Cardiac muscle cell (in vitro differentiated cells and primary cell): ENCODE results near the gene NBPF1. TPM values are rescaled to one million over a fixed set of nuclear protein-coding genes. Genes with fewer than 3 reads are reported as not detected.
"Not testable (repeated sequence)": the region's sequence is repeated elsewhere in the genome, so short reads cannot be mapped to it uniquely, and the experiment has no call there.

Experiments used
- DNase-seq, 2 donors: peaks; one replicate each; pipeline versions ENCODE4 v3.0.0 to v3.0.0-alpha.2; 2010 to 2017; ENCODE audit warnings: low read depth in 1 of 2, low spot score in 1 of 2
- H3K27ac ChIP-seq: fragments of 200-600 bp; sonication (generic); 2 replicates; pipeline ENCODE4 v1.5.1; 2016
- H3K27me3 ChIP-seq: fragments of 200-600 bp; sonication (generic); 2 replicates; pipeline ENCODE4 v1.6.0; 2016; ENCODE audit warnings: control low read depth
- H3K36me3 ChIP-seq: fragments of 200-600 bp; sonication (generic); 2 replicates; pipeline ENCODE4 v1.5.1; 2016; ENCODE audit warnings: control low read depth
- H3K4me1 ChIP-seq: fragments of 200-600 bp; sonication (generic); 2 replicates; pipeline ENCODE4 v1.8.1; 2017; ENCODE audit warnings: low read depth, mild to moderate bottlenecking, mixed run types
- H3K4me3 ChIP-seq: fragments of 200-600 bp; sonication (generic); 2 replicates; pipeline ENCODE4 v1.5.1; 2016; ENCODE audit warnings: mild to moderate bottlenecking
- H3K9me3 ChIP-seq: fragments of 200-600 bp; sonication (generic); 2 replicates; pipeline ENCODE4 v1.5.1; 2017; ENCODE audit warnings: low read depth, mild to moderate bottlenecking, control low read depth
- polyA plus RNA-seq: library from polyadenylated mRNA; unstranded; fragments of >200 nt; fragmentation: Nextera tagmentation; extraction: Ambion mirVana; gene quantifications from 2 replicates; pipeline ENCODE4 v1.2.1, GENCODE V29; 2016
- total RNA-seq: library from RNA; depleted of rRNA; stranded (reverse); fragments of >200 nt; gene quantifications from 2 replicates; pipeline ENCODE4 v1.2.3, GENCODE V29; 2016
- TF ChIP-seq, protein P1 (sequence below): IDR thresholded peaks from 2 replicates; pipeline ENCODE4 v1.5.1; 2012; ENCODE audit warnings: low read depth, mild to moderate bottlenecking, low read length

Gene NBPF1
- total and polyA plus RNA-seq, 2 experiments from 2014 or later, result 42.8 to 57.6 TPM

DNA sequence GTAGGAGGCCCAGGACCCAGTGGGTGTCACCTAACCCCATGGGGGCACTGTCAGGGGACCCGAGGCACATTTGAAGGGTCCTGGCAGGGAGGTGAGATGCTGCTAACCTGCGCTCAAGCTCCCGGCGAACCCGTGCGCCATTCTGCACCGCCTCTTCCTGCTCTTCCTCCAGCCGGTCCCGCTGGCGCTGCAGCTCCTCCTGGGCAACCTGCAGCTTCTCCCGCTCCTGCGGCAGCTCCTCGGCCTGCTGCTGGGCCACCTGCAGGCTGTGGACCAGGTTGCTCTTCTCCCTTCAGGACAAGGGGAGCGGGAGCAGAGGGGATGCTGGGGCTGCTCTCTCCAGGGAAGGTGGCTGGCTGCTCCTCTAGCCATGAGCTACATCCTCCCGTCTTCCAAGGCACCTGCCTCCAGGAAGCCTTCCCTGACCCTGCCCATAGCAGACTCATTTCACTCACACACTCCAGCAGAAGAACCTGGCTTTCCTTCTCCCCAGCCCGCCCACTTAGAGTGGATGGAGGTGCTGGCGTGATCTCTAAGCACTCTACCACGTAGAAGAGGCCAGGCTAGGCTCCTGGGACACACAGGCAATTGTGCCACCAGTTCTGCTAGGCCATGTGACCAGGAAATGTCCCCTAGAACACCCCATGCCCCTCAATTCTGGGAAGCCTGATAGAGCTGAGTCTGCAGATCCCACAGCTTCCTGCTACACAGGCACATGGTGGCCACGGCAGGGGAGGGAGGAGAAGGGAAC, 15.2 kb upstream of the NBPF1 start:
- no peak for DNase-seq
- H3K4me1 ChIP-seq, result no peaks in the 10 kb centered on the region

GRCh38 chr1:16626409-16626983, 13.1 kb upstream of the NBPF1 start:
- not testable (repeated sequence) for DNase-seq, H3K27me3 ChIP-seq, H3K4me3 ChIP-seq, H3K9me3 ChIP-seq, H3K4me1 ChIP-seq, H3K27ac ChIP-seq
- peaks cover 70% of the 10 kb centered on the region for H3K36me3 ChIP-seq

More for the DNA sequence above, 15.2 kb upstream of the NBPF1 start:
- peaks cover 76% of the 10 kb centered on the region for H3K36me3 ChIP-seq
- H3K27me3 ChIP-seq, result no peaks in the 10 kb centered on the region
- no peak overlapping the region for H3K27ac ChIP-seq
- no peaks in the 10 kb centered on the region for H3K9me3 ChIP-seq
- TF ChIP-seq, protein P1, sequence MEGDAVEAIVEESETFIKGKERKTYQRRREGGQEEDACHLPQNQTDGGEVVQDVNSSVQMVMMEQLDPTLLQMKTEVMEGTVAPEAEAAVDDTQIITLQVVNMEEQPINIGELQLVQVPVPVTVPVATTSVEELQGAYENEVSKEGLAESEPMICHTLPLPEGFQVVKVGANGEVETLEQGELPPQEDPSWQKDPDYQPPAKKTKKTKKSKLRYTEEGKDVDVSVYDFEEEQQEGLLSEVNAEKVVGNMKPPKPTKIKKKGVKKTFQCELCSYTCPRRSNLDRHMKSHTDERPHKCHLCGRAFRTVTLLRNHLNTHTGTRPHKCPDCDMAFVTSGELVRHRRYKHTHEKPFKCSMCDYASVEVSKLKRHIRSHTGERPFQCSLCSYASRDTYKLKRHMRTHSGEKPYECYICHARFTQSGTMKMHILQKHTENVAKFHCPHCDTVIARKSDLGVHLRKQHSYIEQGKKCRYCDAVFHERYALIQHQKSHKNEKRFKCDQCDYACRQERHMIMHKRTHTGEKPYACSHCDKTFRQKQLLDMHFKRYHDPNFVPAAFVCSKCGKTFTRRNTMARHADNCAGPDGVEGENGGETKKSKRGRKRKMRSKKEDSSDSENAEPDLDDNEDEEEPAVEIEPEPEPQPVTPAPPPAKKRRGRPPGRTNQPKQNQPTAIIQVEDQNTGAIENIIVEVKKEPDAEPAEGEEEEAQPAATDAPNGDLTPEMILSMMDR, result no peak
- H3K4me3 ChIP-seq, result no peak overlapping the region

DNA sequence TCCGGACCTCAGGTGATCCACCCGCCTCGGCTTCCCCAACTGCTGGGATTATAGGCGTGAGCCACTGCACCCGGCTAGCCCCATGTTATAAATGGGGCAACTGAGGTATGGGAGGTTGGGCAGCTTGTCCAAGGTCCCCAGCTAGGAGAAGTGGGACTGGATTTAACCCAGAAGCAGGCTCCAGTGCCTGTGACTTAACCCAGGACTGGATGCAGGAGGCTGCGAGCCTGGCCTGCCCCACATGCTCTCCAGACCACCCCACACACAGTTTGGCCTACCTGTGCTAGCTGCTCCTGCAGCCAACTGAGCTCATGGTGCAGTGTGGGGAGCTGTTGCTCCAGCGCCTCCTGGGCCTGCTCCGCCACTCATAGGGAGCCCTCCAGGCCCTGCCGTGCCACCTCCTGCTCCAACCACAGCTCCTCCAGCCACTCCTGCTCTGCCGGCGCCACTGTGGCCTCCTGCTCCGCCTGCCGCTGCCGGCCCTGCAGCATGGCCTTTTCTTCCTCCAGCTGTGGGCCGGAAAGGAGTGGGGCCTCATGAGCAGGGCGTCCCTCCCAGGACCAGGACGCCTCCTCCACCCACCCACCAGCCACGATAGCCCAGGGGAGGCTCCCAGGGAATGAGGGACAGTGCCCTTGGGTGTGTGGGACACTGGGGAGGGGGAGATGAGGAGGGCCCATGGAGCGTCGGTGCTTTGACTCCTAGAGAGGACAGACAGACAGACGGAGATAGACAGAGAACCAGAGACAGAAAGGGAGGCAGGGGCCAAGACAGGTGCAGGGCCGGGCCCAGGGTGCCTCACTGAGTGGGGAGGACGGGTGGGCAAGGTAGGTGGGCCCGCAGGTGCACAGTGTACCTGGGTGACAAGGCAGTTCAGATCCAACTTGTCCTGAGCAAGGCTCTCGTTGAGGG, 12.4 kb upstream of the NBPF1 start:
- no peak for DNase-seq
- no peak overlapping the region for H3K4me3 ChIP-seq
- no peaks in the 10 kb centered on the region for H3K27me3 ChIP-seq
- H3K4me1 ChIP-seq, result no peaks in the 10 kb centered on the region
- TF ChIP-seq, protein P1, result no peak
- H3K36me3 ChIP-seq, result peaks cover 62% of the 10 kb centered on the region
- H3K27ac ChIP-seq, result no peak overlapping the region
- no peaks in the 10 kb centered on the region for H3K9me3 ChIP-seq

DNA sequence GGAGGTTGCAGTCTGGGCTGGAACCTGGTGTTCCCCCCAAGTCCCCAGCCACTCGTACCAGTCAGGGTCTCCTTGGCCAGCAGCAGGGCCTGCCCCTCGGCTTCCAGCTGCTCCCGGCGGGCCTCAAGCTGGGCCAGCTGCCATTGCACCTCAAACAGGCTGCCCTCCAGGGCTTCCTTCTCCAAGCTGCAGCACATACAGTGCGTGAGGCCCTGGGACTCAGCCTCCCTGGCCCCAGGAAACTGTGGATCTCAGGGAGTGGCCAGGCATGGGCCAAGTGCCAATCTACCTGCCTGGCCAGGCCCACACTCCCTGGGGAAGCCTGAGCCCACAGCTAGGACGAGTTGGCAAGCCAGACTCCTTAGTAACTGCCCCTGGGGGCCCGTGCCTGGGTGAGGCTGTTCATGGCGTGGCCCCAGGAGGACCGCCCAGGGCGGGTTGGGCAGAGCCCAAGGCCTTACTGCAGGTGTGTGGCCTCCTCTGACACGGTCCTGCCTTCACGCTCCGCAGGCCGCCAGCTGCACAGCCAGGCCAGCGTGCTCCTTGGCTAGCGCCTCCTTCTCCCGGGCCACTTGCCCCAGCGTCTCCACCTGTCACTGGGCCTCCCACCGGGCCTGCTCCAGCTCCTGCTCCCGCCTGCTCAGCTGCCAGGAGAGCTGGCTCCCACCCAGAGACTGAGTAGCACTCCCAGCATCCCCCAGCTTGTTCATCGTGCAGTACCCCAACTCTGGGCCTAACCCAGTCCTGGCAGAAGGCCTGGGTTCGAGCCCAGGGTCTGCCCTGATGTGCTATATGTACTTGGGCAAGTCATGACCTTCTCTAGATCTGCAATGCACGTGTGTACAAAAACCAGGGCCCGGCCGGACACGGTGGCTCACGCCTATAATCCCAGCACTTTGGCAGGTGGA, 10.7 kb upstream of the NBPF1 start:
- H3K4me1 ChIP-seq, H3K4me3 ChIP-seq, H3K27me3 ChIP-seq, DNase-seq, H3K9me3 ChIP-seq, H3K27ac ChIP-seq: not testable (repeated sequence)
- peaks cover 49% of the 10 kb centered on the region for H3K36me3 ChIP-seq

DNA sequence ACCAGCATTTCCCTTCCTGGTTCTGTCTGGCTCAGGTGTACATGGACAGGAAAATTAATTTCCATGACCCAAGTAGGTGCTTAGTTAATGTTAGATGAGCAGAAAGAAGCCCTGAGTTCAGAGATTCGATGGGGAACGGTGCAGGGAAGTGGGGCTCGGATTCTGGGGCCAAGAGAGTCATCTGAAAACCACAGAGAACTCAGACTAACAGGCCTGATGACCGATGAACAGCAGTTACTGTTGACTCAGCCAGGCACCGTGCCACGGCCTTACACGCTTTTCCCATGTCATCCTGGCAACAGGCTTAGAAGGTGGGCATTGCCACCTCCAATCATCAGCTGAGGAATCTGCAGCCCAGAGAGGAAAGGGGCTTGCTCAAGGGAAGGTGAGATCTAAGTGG, 10.0 kb upstream of the NBPF1 start:
- not testable (repeated sequence) for H3K27ac ChIP-seq, H3K4me1 ChIP-seq, H3K27me3 ChIP-seq, H3K4me3 ChIP-seq, H3K9me3 ChIP-seq
- peak in 1 of 2 donors; percentile 54 for DNase-seq
- H3K36me3 ChIP-seq, result peaks cover 50% of the 10 kb centered on the region

DNA sequence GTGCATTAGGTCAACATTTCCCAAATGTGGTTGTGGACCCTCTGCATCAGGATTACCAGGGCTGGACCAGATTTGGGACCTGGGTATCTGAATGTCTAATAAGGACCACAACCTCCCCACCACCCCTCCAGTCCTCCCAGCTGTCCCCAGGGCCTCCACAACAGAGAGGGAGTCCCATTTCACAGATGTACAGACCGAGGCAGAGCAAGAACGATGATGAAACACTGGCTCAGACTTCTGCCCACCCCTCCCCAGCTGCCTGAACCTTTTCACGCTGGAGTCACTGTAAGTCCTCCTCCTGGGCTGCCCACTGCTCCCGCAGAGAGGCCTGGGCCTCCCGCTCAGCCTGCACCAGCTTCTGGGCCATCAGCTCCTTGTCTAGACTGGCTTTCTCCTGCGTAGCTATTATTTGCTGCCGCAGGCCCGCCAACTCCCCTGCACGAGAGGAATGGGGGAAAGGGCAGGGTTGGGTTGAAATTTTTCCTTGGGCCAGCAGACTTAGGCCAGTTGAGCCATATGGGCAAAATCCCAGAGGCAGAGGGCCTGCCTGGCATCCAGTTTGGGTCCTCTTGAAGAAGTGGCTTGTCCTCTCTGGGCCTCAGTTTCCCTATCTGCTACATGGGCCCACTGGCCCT, 8.4 kb upstream of the NBPF1 start:
- H3K27ac ChIP-seq, result not testable (repeated sequence)
- H3K36me3 ChIP-seq, result peaks cover 44% of the 10 kb centered on the region

GRCh38 chr1:16621300-16621658, 7.9 kb upstream of the NBPF1 start:
- H3K36me3 ChIP-seq, result peaks cover 40% of the 10 kb centered on the region
- H3K4me3 ChIP-seq, result no peak overlapping the region

More for the DNA sequence above, 8.4 kb upstream of the NBPF1 start:
- H3K27me3 ChIP-seq, DNase-seq, H3K4me3 ChIP-seq, H3K9me3 ChIP-seq, H3K4me1 ChIP-seq: not testable (repeated sequence)

GRCh38 chr1:16619803-16620501, 6.6 kb upstream of the NBPF1 start:
- H3K27ac ChIP-seq, H3K4me3 ChIP-seq, DNase-seq, H3K4me1 ChIP-seq, H3K27me3 ChIP-seq, H3K9me3 ChIP-seq: not testable (repeated sequence)
- H3K36me3 ChIP-seq, result peaks cover 31% of the 10 kb centered on the region

More at GRCh38 chr1:16621300-16621658, 7.9 kb upstream of the NBPF1 start:
- DNase-seq, result no peak
- H3K4me1 ChIP-seq, result no peaks in the 10 kb centered on the region
- no peaks in the 10 kb centered on the region for H3K9me3 ChIP-seq
- H3K27ac ChIP-seq, result no peak overlapping the region
- no peaks in the 10 kb centered on the region for H3K27me3 ChIP-seq
- TF ChIP-seq, protein P1, result no peak
